ENCODE measurements around the gene UBTF. TPM values are rescaled to one million over a fixed set of nuclear protein-coding genes. Genes with fewer than 3 reads are reported as not detected.
A peak's percentile ranks its signal among the peaks of the same experiment; 100 is the strongest.

The UBTF gene
- total and polyA plus RNA-seq, 9 of the 15 experiments (the other 6 are each of a cell fraction or from before 2014, with no cell fraction given): 1.2 to 113 (median 83.6) TPM

DNA sequence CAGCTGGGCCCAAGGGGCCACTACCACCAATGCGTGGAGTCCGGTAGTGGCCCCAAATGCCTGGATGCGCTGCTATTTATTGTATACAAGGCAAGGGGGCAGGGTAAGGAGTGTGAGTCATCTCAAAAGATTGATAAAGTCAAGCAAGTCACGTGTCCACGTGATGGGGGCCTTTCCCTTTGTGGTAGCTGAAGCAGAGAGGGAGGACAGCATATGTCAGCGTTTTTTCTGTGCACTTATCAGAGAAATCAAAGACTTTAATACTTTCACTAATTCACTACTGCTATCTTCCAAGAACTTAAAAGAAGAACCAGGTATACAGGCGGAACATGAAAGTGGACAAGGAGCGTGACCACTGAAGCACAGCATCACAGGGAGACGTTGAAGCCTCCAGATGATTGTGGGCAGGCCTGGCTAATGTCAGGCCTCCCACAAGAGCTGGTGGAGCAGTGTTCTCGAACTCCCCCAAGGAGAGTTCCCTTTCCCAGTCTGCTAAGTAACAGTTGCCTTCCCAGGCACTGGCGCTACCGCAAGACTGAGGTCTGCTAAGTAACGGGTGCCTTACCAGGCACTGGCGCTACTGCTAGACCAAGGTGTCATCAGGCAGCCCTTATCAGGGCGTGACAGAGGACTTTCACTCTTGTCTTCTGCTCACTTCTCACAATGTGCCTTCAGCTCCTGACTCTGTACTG, 59.8 kb downstream of the UBTF start (continued):
- no peak for TF ChIP-seq ZNF274 (IDR thresholded peaks at IDR 0.05; ENCODE audit: borderline replicate concordance, low read depth, low read length)
- TF ChIP-seq FOXP1 (CRISPR knock-in tag; IDR thresholded peaks at IDR 0.05): peak; percentile 66; the same call in 1 of the 2 replicates
- no peak for TF ChIP-seq PTRF (tag; IDR thresholded peaks at IDR 0.05)
- TF ChIP-seq EP300 (IDR thresholded peaks at IDR 0.05; ENCODE audit: low read length): peak; percentile 35; the same call in 1 of the 2 replicates
- TF ChIP-seq SLC30A9 (CRISPR knock-in tag; IDR thresholded peaks at IDR 0.05): no peak
- TF ChIP-seq, protein P1, sequence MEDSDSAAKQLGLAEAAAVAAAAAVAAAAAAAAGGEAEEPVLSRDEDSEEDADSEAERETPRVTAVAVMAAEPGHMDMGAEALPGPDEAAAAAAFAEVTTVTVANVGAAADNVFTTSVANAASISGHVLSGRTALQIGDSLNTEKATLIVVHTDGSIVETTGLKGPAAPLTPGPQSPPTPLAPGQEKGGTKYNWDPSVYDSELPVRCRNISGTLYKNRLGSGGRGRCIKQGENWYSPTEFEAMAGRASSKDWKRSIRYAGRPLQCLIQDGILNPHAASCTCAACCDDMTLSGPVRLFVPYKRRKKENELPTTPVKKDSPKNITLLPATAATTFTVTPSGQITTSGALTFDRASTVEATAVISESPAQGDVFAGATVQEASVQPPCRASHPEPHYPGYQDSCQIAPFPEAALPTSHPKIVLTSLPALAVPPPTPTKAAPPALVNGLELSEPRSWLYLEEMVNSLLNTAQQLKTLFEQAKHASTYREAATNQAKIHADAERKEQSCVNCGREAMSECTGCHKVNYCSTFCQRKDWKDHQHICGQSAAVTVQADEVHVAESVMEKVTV (CRISPR knock-in tag; IDR thresholded peaks at IDR 0.05): no peak
- TF ChIP-seq, protein P2, sequence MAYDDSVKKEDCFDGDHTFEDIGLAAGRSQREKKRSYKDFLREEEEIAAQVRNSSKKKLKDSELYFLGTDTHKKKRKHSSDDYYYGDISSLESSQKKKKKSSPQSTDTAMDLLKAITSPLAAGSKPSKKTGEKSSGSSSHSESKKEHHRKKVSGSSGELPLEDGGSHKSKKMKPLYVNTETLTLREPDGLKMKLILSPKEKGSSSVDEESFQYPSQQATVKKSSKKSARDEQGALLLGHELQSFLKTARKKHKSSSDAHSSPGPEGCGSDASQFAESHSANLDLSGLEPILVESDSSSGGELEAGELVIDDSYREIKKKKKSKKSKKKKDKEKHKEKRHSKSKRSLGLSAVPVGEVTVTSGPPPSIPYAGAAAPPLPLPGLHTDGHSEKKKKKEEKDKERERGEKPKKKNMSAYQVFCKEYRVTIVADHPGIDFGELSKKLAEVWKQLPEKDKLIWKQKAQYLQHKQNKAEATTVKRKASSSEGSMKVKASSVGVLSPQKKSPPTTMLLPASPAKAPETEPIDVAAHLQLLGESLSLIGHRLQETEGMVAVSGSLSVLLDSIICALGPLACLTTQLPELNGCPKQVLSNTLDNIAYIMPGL (CRISPR knock-in tag; IDR thresholded peaks at IDR 0.05): peak; percentile 60; the same call in 1 of the 2 replicates
- no peak for TF ChIP-seq ZNF830 (CRISPR knock-in tag; IDR thresholded peaks at IDR 0.05)
- peak; percentile 72; the same call in 1 of the 2 replicates for TF ChIP-seq TRIM28 (IDR thresholded peaks at IDR 0.05)
- TF ChIP-seq, protein P3, sequence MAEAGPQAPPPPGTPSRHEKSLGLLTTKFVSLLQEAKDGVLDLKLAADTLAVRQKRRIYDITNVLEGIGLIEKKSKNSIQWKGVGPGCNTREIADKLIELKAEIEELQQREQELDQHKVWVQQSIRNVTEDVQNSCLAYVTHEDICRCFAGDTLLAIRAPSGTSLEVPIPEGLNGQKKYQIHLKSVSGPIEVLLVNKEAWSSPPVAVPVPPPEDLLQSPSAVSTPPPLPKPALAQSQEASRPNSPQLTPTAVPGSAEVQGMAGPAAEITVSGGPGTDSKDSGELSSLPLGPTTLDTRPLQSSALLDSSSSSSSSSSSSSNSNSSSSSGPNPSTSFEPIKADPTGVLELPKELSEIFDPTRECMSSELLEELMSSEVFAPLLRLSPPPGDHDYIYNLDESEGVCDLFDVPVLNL (CRISPR knock-in tag; IDR thresholded peaks at IDR 0.05; ENCODE audit: low read depth): no peak
- TF ChIP-seq, protein P4, sequence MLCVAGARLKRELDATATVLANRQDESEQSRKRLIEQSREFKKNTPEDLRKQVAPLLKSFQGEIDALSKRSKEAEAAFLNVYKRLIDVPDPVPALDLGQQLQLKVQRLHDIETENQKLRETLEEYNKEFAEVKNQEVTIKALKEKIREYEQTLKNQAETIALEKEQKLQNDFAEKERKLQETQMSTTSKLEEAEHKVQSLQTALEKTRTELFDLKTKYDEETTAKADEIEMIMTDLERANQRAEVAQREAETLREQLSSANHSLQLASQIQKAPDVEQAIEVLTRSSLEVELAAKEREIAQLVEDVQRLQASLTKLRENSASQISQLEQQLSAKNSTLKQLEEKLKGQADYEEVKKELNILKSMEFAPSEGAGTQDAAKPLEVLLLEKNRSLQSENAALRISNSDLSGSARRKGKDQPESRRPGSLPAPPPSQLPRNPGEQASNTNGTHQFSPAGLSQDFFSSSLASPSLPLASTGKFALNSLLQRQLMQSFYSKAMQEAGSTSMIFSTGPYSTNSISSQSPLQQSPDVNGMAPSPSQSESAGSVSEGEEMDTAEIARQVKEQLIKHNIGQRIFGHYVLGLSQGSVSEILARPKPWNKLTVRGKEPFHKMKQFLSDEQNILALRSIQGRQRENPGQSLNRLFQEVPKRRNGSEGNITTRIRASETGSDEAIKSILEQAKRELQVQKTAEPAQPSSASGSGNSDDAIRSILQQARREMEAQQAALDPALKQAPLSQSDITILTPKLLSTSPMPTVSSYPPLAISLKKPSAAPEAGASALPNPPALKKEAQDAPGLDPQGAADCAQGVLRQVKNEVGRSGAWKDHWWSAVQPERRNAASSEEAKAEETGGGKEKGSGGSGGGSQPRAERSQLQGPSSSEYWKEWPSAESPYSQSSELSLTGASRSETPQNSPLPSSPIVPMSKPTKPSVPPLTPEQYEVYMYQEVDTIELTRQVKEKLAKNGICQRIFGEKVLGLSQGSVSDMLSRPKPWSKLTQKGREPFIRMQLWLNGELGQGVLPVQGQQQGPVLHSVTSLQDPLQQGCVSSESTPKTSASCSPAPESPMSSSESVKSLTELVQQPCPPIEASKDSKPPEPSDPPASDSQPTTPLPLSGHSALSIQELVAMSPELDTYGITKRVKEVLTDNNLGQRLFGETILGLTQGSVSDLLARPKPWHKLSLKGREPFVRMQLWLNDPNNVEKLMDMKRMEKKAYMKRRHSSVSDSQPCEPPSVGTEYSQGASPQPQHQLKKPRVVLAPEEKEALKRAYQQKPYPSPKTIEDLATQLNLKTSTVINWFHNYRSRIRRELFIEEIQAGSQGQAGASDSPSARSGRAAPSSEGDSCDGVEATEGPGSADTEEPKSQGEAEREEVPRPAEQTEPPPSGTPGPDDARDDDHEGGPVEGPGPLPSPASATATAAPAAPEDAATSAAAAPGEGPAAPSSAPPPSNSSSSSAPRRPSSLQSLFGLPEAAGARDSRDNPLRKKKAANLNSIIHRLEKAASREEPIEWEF (CRISPR knock-in tag; IDR thresholded peaks at IDR 0.05): no peak
- TF ChIP-seq, protein P5, sequence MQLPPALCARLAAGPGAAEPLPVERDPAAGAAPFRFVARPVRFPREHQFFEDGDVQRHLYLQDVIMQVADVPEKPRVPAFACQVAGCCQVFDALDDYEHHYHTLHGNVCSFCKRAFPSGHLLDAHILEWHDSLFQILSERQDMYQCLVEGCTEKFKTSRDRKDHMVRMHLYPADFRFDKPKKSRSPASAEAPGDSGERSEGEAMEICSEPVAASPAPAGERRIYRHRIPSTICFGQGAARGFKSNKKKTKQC (CRISPR knock-in tag; IDR thresholded peaks at IDR 0.05): no peak
- TF ChIP-seq, protein P6, sequence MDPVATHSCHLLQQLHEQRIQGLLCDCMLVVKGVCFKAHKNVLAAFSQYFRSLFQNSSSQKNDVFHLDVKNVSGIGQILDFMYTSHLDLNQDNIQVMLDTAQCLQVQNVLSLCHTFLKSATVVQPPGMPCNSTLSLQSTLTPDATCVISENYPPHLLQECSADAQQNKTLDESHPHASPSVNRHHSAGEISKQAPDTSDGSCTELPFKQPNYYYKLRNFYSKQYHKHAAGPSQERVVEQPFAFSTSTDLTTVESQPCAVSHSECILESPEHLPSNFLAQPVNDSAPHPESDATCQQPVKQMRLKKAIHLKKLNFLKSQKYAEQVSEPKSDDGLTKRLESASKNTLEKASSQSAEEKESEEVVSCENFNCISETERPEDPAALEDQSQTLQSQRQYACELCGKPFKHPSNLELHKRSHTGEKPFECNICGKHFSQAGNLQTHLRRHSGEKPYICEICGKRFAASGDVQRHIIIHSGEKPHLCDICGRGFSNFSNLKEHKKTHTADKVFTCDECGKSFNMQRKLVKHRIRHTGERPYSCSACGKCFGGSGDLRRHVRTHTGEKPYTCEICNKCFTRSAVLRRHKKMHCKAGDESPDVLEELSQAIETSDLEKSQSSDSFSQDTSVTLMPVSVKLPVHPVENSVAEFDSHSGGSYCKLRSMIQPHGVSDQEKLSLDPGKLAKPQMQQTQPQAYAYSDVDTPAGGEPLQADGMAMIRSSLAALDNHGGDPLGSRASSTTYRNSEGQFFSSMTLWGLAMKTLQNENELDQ (CRISPR knock-in tag; IDR thresholded peaks at IDR 0.05; ENCODE audit: borderline replicate concordance): no peak
- TF ChIP-seq IFI16 (CRISPR knock-in tag; IDR thresholded peaks at IDR 0.05): no peak

Measured in K562 (cell line).